GM11168 (cell line): Measurements from ENCODE around the gene APPL2.
"Not testable (repeated sequence)": the region's sequence is repeated elsewhere in the genome, so short reads cannot be mapped to it uniquely, and the experiment has no call there.

Experiments
- in situ Hi-C: fragments of 300-500 bp; cut with MboI; formaldehyde crosslinking; loops from one replicate; pipeline ENCODE4 v1.12.0; 2022; ENCODE audit warnings: low sequenced_read_pairs; ENCODE audit not compliant: unreplicated experiment

Gene APPL2

GRCh38 chr12:105202202-105202601 lies 33.8 kb downstream of the APPL2 start:
- in situ Hi-C loops: no loop called here

- in situ Hi-C loops: no loop called here
These were observed 34.7 kb downstream of the APPL2 start for GRCh38 chr12:105201299-105201698.

GRCh38 chr12:105200385-105200784 lies 35.6 kb downstream of the APPL2 start:
- in situ Hi-C loops: no loop called here

DNA sequence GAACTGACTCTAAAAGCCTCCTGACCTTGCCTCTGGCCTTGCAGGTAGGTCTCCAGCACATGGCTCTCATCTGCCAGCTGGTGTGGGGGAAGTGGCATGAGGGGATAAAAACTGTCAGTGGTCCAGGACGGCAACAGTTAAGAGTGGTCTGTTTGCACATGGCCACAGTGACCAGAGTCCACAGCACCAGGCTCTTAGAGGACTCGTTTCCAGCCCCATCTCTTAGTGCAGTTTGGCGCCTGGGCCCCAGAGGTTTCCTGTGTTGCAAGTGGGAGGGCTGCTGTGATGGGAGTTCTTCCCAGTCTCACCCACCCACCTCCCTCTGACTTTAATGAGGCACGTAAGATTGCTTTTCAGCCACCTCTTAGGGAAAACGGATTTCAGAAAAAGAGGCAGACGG lies 37.0 kb downstream of the APPL2 start:
- in situ Hi-C loops: no loop called here

DNA sequence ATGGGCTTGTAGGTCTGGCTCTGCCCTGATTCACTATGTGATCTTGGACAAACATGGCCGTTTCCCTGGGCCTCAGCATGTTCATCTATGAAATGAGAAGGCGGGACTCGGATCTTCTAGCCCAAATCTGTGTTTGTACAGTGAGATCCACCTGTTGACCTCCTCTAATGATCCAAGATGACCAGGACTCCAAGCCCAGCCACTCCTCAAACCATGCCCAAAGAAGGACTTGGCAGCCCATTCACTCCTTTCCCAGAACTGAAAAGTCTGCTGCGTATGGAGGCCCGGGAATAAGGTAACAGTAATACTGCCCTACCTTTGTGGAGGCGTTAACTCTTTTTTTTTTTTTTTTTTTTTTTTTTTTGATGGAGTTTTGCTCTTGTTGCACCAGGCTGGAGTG lies 39.9 kb downstream of the APPL2 start:
- in situ Hi-C loops: no loop called here

- in situ Hi-C loops: no loop called here
These were observed 41.0 kb downstream of the APPL2 start for GRCh38 chr12:105194947-105195346.

- in situ Hi-C loops: no loop called here
These were observed 43.2 kb downstream of the APPL2 start for GRCh38 chr12:105192624-105193225.

DNA sequence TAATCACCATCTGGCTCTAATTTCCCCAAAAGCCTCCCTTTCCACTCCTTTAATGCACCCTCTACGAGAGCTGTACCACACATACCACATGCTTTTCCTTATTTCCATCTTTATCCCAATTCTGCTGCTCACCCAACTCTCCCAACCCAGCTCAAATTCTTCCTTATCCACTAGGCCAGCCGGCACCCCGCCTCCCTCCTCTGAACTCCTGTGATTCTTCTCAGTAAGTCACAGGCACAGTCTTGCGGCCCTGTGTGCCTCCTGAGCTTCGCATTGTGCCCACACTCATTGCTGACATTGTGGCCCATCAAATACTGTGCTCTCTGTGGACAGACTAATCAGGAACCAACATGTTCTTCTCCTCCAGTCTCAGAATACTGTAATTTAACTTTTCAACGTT lies 45.4 kb downstream of the APPL2 start:
- in situ Hi-C loops: no loop called here

DNA sequence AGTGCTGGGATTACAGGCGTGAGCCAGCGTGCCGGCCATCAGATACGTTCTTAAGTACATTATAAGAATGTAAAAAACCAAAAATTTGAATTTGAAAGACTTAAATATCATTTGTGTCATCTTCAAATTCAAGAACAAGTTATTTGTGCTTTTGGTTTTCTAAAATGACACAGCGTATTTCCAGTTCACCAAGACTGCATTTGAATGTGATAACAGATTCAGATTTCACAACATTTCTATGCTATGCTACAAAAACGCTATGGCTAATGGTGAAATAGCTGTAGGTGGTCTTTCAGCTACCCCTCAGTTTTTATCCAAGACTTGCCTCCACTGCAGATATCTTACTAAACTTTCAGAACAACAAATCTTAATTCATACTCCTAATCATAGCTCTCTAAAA lies 46.7 kb downstream of the APPL2 start:
- in situ Hi-C loops: no loop called here

- in situ Hi-C loops: not testable (repeated sequence)
These were observed 52.0 kb downstream of the APPL2 start for GRCh38 chr12:105183976-105184375.

GRCh38 chr12:105183406-105183805 lies 52.6 kb downstream of the APPL2 start:
- in situ Hi-C loops: not testable (repeated sequence)

- in situ Hi-C loops: not testable (repeated sequence)
These were observed 56.9 kb downstream of the APPL2 start for GRCh38 chr12:105179114-105179513.

GRCh38 chr12:105177208-105177607 lies 58.8 kb downstream of the APPL2 start:
- in situ Hi-C loops: no loop called here

DNA sequence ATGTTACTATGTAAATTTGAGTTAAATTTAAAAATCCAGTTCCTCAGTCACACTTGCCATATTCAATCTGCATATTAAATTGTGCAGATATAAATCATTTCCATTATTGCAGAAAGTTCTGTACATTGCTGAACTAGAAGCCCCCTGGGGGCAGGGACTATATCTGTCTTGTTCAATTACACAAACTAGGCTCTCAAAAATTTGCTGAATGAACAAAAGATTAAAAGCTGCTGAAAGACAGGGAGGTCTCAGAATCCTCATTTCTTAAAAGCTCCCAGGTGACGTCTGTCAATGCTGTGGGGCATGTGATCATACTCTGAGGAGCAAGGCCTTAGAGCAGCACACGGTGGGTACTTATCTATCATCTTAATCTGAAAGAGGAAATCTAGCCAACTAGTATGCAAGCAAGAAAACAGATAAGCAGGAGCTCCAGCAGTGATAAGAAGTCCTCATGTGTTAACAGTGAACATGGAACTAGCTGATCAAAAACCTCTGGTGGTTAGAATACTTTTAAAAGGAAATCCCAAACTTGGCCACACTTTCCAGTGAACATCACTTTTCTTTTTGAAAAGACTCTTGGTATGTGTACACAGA lies 60.5 kb downstream of the APPL2 start:
- in situ Hi-C loops: no loop called here

DNA sequence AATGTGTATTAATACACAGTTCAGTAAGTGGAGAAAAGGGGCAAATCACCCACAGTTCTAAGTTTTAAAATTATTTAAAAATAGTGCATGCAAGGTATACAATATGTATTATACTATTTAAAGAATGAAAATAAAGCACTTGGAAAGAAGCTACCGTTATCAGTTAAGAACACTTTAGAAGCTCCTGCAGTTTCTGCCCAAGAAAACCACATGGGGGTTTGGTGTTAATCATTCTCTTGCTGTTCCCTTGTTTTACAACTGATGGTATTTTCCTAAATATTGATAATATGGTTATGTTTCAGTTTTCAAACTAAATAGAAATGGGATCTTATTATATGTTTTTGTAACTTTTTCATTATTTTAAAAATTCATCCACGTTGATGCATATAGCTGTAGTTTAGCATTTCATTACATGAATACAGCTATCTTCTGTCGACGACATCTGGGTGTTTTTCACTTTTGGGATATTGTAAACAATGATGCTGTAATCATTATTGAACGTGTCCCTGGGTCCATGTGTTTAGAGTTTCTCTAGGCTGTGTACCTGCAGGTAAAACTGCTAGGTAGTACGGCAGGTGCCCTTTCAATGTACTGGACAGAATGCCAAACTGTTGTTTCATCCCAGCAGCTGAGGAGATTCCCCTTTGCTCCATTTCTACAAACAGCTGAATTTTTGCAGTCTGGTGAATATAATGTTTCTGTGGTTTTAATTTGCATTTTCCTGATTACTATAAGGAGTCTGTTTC lies 64.1 kb downstream of the APPL2 start:
- in situ Hi-C loops: loop anchor here (5.0 kb wide), 1 partner anchor 55 kb away; no protein-coding TSS in a partner anchor

- in situ Hi-C loops: loop anchor here (5.0 kb wide), 1 partner anchor 53 kb away; no protein-coding TSS in a partner anchor
These were observed 65.8 kb downstream of the APPL2 start for GRCh38 chr12:105170139-105170538.

GRCh38 chr12:105168006-105168405 lies 68.0 kb downstream of the APPL2 start:
- in situ Hi-C loops: no loop called here

- in situ Hi-C loops: no loop called here
These were observed 68.6 kb downstream of the APPL2 start for GRCh38 chr12:105167346-105167745.

GRCh38 chr12:105166736-105167135 lies 69.2 kb downstream of the APPL2 start:
- in situ Hi-C loops: no loop called here

- in situ Hi-C loops: no loop called here
These were observed 71.9 kb downstream of the APPL2 start for GRCh38 chr12:105164068-105164467.

DNA sequence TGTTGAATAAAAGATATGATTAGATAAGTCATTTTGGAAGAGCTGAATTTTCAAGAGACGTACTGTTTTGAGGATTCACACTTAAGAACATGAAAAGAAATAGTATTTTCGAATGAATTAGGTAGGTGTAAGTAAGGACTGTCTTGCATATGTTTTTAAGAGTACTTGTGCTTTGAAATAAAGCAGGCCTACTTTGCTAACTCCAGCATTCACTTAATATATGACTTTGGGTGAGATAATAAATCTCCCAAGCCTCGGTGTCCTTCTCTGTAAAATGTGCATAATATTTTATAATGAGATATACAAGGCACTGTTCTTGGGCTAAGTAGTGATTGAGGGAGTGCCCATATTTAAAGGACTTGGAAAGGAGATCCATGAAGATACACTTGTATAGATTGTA lies 73.8 kb downstream of the APPL2 start:
- in situ Hi-C loops: no loop called here

GRCh38 chr12:105158876-105159275 lies 77.1 kb downstream of the APPL2 start:
- in situ Hi-C loops: no loop called here
